CD4-positive, alpha-beta T cell treated with Interleukin-1 beta for 1 hour (primary cell): ENCODE results near the gene GNA12.

Experiments
- DNase-seq, 2 donors: peaks; one replicate each; pipeline ENCODE4 v3.0.0-alpha.2; 2020 to 2022

The GNA12 gene

DNA sequence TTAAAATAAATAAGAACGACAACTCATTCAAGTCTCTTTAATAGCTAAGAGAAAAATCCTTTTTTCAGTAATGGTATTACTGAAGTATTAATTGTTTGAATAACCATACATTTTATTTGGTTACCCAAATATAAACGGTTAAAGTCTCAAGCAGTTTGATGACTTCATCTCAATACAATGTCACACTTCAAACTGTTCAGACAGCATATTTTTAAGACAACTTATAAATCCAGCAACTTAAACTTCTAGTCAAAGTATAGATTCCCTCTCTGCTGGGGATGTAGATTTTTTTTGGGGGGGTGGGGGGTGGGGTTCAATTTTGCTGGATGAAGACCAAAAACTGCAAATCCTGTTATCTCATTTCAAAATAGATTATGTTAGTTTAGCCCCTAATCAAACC is 42.0 kb downstream of the GNA12 start:
- no peak for DNase-seq

DNA sequence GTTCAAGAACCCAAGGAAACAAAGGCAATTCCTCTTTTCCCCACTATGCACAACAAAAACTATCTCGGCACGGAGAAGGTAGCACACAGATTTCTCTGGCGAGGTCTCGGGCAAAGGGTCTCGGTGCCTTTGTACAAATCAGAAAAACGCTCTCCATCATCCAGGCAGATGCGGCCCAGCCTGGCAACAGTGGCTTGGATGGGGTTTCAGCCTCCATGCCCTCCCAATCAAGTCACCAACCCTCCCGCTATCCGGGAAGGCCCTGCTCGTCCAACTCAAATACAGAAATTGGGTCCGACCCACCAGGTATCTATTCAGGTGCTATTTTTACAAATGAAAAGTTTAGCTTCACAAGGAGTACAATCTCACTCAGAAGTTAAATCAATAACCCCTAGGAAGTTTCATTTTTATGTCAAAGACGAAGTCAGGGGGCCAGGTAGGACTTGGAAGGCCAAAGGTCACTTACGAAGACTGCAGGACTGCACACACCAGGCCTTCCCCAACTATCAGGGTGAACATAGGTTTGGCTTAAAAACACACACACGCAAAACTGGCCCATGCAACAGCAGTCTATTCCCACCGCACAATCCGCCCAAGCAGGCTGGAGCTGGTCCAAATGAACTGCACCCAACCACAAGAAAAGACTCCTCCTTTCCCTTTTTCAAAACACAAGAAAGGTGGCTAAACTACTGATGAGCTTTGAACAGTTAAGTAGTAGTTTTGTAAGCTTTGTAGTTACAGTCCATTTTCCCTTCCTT is 43.0 kb downstream of the GNA12 start:
- DNase-seq: no peak

DNA sequence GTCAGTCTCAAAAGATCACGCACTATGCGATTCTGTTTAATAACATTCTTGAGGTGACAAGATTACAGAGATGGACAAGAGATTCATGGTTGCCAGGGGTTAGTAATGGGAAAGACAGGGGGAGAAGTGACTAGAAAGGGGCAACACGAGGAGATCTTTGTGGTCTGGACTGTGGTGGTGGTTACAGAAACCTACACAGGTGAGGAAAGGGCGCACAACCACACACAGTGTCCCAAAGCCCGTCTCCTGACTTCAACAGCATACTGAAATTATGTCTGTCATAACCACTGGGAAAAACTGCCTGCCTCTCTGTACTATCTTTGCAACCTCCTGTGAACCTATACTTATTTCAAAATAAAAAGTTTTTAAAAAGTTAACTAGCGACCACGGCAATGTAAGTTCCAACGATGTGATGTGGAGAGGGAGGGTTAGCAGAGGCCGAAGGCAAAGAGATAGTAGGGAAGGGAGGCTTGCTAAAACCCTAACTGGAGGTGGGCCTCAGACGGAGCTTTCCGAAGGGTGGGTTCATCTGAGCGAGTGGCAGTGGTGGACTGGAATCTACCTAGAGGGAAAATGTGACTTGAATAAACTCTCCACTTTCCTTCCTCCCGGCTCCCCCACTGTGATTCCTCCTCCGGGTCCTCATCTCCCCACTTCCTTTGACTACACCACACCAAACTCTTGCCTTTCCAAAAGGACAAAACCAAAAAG is 43.7 kb downstream of the GNA12 start:
- DNase-seq: no peak

DNA sequence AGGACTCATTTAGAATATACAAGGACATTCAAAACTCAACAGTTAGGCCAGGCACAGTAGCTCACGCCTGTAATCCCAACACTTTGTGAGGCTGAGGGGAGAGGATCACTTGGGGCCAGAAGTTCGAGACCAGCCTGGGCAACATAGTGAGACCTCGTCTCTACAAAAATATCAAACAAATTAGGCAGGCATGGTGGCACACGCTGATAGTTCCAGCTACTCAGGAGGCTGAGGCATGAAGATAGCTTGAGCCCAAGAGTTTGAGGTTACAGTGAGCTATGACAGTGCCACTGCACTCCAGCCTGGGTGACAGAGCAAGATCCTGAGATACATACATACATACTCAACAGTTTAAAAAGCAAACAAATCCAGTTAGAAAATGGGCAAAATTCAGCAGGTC is 44.9 kb downstream of the GNA12 start:
- DNase-seq: no peak

DNA sequence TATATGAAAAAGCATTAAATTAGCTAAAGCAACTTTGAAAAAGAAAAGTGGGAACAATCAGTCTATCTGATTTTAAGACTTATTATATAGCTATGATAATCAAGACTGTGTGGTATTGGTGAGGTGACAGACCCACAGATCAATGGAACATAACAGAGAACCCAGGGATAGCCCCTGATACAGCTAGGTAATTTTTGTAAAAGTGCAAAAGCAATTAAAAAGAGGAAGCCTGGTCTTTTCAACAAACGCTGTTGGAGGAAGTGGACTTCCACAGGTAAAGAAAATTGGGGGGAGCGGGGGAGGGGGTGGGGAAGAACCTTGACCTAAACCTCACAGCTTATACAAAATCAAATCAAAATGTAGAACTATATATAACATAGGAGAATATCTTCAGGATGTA is 45.4 kb downstream of the GNA12 start:
- DNase-seq: no peak

DNA sequence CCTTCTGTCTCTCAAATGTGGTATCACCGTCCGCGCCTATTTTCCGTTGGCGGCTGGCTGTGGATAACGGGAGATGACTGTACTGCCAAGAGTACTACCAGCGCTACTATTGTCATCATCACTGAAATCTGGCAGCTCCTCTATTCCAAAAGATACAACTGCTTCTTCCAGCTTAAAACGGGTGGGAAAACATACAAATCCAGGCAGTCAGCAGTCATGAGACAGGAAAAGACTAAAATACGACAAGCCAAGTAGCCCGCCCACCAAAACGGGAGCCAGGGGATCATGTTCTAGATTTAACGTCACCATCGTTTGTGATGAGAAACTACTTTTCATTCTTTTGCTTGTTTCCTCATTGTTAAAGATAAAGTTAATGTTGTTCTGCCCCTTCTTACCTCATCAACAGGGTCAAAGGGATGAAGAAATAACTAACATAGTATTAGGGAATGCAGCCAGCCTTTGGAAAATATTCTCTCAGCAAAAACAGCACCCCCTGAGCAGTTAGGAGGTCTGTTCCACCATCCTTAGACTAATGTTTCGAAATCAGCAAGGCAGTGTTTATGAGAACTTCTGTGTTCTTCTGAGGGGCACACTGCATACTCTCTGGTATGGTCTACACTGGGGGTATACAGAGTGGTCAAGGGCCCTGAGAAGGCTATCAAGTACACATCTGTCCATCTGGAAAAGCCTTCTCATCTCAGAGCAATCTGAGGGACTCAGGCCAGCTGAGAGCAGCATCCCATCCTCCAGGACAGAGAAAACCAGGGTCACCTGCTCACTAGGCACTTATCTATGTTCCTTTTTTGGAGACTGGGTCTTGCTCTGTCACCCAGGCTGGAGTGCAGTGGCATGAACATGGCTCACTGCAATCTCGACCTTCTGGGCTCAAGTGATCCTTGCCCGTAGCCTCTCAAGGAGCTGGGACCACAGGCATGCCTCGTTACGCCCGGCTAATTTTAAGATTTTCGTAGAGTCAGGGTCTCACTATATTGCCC is 47.5 kb downstream of the GNA12 start:
- DNase-seq: no peak

DNA sequence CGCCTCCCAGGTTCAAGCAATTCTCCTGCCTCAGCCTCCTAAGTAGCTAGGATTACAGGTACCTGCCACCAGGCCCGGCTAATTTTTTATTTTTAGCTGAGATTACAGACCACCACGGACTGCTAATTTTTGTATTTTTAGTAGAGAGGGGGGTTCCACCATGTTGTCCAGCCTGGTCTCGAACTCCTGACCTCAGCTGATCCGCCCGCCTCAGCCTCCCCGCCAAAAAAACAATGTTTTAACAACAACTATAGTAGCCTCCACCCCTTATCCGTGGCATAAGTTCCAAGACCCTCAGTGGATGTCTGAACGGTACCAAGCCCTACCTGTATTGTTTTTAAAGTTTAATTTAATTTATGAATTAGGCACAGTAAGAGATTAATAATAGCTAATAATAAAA is 48.2 kb downstream of the GNA12 start:
- no peak for DNase-seq

DNA sequence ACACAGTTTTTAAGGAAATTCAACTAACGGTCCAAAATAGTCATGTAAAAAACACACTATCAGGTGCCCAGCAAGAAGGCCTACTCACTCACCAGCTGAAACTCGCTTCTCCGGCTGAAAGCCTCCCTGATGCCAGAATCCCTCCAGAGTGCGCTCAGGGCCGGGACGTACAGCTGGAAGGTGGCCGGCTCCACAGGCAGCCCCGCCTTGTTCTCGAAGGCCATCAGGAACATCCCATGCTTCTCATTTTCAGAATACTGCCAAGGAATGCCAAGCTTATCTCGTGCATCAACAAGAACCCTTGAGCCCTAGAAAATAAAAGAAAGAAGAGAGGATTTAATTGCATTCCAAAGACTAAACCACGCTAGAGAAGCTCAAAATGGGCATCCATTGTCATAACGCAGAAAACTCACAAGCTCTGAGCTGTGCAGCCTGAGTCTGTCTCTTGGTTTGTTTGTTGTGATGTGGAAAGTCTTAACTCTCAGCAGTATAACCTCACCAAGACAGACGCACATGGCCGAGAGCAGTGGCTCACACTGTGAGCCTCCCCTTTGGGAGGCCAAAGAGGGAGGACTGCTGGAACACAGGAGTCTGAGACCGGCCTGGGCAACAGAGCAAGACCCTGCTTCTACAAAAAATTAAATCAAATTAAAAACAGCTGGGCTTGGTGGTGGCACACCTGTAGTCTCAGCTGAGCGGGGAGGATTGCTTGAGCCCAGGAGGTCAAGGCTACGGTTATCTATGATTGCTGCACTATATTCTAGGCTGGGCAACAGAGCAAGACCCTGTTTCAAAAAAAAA is 49.1 kb downstream of the GNA12 start:
- DNase-seq: no peak

DNA sequence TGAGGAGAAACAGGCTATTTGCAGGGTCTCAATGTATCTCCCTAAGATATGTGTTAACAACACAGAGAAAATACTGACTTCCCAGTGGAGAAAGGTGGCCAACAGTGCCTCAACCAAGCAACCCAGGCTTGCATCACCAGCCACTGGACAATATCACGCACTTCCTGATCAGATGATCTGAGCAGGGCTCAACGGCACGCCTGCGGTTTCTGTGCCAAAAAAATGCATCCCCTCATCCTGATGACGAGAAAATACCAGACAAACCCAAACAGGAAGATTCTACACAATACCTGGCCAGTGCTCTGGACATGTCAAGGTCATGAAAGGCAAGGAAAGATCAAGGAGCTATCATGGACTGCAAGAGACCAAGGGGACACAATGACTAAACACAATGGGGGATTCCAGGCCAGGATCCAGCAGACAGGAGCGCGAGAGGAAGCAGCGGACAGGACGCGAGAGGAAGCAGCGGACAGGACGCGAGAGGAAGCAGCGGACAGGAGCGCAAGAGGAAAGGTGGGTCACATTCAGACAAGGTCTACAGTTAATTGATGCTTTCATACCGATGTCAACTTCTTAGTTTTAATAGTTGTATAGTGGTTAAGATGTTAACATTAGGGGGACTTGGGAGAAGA is 51.1 kb downstream of the GNA12 start:
- peak in 1 of 2 donors; percentile 44 for DNase-seq

DNA sequence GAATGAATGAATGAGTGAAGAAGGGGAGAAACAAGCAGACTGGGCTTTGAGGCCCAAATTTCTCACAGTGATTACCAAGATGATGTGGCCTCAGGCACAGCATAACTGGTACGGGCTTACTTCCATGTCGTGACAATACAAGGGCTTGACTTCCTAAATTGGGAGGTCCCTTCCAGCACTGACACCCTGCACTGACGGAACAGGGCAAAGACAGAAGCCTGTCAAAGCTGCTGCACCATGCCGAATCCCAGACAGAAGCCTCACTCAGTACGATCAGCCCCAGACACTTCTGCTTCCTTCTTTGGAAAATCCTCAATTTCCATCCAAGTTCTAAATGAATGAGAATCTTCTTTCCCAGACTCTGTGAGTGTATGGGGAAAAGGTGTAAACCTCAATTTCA is 51.9 kb downstream of the GNA12 start:
- no peak for DNase-seq

DNA sequence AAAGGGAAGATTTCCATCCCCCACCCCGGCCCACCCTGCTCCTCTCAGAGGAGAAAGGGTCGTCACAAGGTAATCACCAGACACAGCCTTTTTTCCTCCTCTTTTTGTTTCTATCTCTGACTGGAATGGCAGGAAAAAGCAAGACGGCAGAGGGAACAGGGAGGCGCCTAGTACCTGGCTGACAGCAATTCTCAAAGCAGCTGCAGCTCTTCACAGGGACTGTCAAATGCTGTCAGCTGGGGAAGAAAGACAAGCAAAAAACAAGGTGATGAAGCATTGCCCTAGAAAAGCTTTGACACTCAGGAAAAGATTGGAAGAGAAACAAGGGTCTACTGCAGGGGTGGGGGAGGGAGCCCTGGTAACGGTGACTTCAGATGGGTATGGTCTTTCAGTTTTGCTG is 52.7 kb downstream of the GNA12 start:
- no peak for DNase-seq

DNA sequence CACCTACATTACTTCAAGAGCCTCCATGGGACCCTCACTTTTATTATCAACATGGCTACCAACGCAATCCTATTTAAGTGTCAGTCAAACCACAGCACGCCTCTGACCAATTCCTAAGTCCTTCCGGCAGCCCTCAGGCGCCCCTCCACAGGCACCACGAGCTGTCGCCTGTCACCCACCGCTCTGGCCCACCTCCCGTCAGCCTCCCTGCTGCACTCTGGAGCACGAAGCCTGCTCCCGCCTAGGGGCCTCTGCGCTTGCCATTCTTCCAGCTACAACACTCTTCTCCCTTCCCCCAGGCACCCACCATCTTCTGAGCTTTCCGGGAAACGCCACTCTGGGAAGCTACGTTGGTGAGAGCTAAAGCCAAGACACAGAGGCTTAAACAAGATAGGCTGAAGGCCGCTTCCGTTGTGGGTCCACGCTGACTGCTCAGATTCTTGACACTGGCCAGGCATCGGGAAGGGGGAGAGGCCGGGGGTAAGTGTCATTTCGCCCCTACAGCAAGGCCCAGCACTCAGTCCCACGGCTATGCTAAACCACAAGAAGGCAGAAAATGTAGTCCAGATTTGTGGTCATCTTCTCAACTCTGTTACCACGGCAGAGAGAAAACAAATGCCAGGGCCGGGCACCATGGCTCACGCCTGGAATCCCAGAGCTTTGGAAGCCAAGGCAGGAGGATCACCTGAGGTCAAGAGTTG is 56.7 kb downstream of the GNA12 start:
- DNase-seq: no peak

DNA sequence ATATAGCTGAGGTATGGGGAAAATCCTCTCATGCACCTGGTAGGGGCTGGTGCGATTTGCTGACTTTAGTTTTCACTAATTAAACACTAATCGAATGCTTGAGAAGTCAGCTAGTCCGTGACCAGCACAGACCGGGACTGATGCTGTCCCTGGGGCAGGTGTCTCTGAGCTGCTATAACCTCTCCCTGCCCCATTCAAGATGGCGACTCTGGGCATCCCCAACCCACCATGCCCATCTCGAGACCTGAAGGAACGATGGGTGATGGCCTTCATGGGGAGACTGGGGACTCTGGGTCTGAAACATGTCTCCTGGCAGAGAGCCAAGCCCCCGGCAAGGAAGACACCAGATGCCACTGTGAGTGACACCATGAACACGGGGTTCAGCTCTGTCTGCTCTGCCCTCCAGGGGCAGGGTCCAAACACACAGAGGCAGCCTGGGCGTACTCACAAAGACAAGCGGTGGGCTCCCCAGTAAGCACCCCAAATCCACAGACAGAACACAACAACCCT is 57.4 kb downstream of the GNA12 start:
- no peak for DNase-seq

DNA sequence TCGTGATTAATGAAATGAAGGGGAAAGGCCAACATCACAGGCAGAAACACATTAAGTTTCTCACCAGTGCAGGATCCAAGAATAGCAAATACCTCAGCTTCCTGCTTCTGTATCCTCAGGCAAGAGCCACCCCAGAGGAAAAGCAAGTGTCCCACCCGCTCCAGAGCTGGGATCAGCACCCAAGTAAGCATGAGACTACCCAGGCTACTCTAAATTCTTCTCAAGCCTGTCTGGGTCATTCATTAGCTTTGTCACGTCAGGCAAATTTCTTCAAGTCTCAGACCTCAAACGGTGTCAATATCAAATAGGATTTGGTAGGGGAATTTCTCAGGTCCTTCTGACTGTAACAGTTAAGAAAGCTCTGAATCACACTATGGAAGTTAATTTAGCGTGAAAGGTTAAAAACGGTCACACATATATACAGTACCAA is 59.0 kb downstream of the GNA12 start:
- no peak for DNase-seq

DNA sequence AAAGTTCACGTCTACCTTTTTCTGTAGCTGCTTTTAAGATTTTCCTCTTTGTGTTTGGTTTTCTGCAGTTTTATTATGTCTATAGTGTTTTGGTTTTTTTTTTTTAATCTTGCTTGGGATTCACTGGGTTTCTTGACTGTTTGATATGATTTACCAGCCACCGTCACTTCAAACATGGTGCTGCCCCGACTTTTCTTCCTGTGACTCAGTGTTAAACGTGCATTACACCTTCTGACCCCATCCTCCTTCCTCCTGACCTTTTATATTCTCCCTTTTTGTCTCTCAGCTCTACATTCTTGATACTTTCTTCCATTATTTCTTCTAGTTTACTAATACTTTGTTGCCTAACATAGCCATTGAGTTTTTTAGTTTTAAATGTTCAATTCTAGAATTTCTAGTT is 61.5 kb downstream of the GNA12 start:
- DNase-seq: no peak

DNA sequence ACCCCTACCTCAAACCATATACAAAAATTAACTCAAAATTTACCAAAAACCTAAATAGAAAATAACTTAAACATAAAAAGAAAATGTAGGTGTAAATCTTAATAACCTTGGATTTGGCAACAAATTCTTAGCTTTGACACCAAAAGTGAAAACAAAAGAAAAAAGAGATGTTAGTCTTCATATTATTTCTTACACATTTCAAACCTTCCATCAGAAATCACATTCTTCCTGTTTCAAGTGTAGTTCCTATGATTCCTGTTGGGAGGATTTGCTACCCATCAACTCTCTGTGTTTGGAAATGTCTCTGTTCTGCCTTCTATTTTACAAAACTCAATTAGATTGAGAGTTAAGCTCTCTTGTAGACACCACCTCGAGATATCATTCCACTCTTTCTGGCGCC is 62.0 kb downstream of the GNA12 start:
- DNase-seq: no peak

DNA sequence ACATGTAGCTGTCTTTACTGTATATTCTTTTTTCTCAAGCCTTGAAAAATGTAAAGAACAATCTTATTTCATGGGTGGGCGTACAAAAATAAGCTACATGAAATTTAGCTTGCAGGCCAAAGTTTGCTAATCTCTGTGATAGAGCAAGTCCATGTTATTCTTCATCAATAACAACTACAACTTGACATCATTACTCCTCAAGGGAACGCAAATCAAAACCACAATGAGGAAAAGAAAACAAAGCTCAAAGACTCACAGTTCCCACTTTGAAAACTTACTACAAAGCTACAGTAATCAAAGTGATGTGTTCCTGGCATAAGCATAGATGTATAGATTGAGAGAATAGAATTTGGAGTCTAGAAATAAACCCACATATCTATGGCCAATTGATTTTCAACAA is 62.5 kb downstream of the GNA12 start:
- DNase-seq: no peak

DNA sequence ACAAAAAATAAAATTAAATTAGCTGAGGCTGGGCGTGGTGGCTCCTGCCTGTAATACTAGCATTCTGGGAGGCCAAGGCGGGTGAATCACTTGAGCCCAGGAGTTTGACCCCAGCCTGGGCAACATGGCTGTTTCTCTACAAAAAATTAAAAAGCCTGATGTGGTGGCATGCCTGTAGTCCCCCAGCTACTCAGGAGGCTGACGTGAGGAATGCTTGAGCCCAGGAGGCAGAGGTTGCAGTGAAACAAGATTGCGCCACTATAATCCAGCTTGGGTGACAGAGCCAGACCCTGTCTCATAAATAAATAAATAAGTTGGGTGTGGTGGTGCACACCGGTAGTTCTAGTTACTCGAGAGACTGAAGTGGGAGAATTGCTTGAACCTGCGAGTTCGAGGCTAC is 65.1 kb downstream of the GNA12 start:
- DNase-seq: no peak

DNA sequence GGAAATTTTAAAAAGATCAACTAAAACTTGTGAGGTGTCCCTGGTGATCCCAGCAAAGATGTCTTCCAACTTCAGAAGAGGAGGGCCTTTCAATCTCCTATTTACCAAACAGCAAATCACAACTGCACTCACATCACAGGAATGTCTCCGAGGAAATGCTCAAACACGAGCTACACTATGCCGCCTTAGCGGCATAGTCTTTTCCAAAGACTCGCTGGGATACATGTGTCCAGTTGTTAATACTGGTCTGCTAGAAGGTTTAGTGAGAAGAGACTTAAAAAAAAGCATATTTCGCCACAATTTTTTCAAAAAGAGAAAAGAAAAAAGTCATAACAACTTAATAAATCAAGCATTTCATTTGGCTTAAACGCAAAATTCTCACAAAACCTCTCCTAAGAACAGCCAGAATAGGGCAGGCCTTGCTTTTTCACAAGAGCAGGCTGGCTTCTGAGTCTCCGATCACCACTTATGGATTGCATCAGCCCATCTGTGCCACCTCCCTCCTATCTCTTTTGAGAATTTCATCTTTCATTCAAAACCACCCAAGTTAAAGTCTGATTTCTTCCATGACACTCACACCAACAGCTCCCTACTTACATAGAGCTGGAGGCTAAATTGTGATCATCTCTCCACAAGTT is 66.1 kb downstream of the GNA12 start:
- no peak for DNase-seq

DNA sequence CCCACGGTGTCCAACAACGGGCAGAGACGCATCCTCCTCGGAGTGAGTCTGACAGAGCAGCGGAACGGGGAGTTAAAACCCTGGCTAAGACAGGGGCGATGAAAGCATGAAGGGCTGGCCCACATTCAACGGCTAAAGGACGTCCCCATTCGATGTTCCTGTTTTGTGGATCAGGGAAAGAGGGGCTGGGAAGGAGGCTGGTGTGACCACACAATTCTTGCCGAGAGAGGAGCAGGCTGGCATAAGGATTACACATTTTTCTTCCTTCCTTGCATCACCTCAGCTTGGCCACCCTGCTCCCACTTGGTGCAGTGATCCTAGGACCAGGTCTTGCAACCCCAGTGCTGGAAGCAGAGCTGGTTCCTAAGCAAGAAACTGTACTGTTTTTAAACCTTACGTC is 67.7 kb downstream of the GNA12 start:
- DNase-seq: no peak

DNA sequence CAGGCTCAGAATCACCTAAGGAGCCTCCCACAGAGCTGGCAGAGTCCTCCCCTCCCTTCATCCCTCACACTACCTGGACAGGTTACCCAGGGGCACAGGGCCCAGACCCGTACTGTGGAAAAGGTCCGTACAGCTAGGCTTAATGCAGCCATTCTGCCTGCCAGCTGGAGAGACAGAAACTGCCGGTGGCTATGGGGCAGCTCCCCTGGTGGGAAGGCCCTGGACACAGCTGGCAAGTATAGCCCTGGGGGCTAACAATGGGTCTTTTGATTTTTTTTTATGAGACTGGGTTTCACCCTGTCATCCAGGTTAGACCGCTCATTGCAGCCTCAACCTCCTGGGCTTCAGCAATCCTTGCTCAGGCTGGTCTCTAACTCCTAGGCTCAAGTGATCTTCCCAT is 68.3 kb downstream of the GNA12 start:
- no peak for DNase-seq
